ENCODE data around the gene MSRB3. TPM values are rescaled to one million over a fixed set of nuclear protein-coding genes. Genes with fewer than 3 reads are reported as not detected.
"Not testable (repeated sequence)": the region's sequence is repeated elsewhere in the genome, so short reads cannot be mapped to it uniquely, and the experiment has no call there.

MSRB3 gene
- total and polyA plus RNA-seq, 2 donors (not counting 1 experiment from before 2014, with no cell fraction given) = 46.9 to 105 TPM

GRCh38 chr12:65450625-65451024, 172.1 kb downstream of the MSRB3 start:
- H3K9me3 ChIP-seq (ENCODE audit: control insufficient read depth, insufficient read depth, low read depth, low read length) = no peaks in the 10 kb centered on the region
- DNase-seq (ENCODE audit: low read depth in 2 of 2) = no peak
- peaks cover 3% of the 10 kb centered on the region for H3K4me1 ChIP-seq (ENCODE audit: control insufficient read depth, extremely low read depth, insufficient read depth, low read length)
- no peak overlapping the region for H3K9ac ChIP-seq (ENCODE audit: insufficient read depth, low read length)
- no peak for TF ChIP-seq CTCF (conservative IDR thresholded peaks at IDR 0.05 in 1 of 2, IDR thresholded peaks at IDR 0.05 in 1 of 2; ENCODE audit: low read depth in 1 of 2, low read length in 2 of 2)
- TF ChIP-seq EZH2 (IDR thresholded peaks at IDR 0.05; ENCODE audit: low read length, missing control alignments) = no peak
- H3K27ac ChIP-seq (ENCODE audit: insufficient read depth, low read length) = no peak overlapping the region
- no peaks in the 10 kb centered on the region for H3K36me3 ChIP-seq (ENCODE audit: control insufficient read depth, insufficient read depth, low read length)
- no peak overlapping the region for H2AFZ ChIP-seq (ENCODE audit: low read length)
- H3K4me3 ChIP-seq (replicated peaks in 1 of 4; ENCODE audit: control extremely low read depth in 1 of 4, insufficient read depth in 1 of 4, low read depth in 3 of 4, low read length in 4 of 4) = no peak overlapping the region
- H3K79me2 ChIP-seq (ENCODE audit: control insufficient read depth, insufficient read depth, low read length) = no peaks in the 10 kb centered on the region
- no peak overlapping the region for H3K4me2 ChIP-seq (ENCODE audit: extremely low read depth, insufficient read depth, low read length)
- no peaks in the 10 kb centered on the region for H3K27me3 ChIP-seq (ENCODE audit: control insufficient read depth, insufficient read depth, low read length)
- H4K20me1 ChIP-seq (ENCODE audit: control insufficient read depth, extremely low read depth, insufficient read depth, low read length) = no peaks in the 10 kb centered on the region

GRCh38 chr12:65454115-65454787, 175.8 kb downstream of the MSRB3 start:
- peaks cover 2% of the 10 kb centered on the region for H3K36me3 ChIP-seq (ENCODE audit: control insufficient read depth, insufficient read depth, low read length)
- DNase-seq (ENCODE audit: low read depth in 2 of 2) = no peak
- no peaks in the 10 kb centered on the region for H3K9me3 ChIP-seq (ENCODE audit: control insufficient read depth, insufficient read depth, low read depth, low read length)
- H2AFZ ChIP-seq (ENCODE audit: low read length) = no peak overlapping the region
- H3K4me3 ChIP-seq (replicated peaks in 1 of 4; ENCODE audit: control extremely low read depth in 1 of 4, insufficient read depth in 1 of 4, low read depth in 3 of 4, low read length in 4 of 4) = no peak overlapping the region
- H3K79me2 ChIP-seq (ENCODE audit: control insufficient read depth, insufficient read depth, low read length) = no peaks in the 10 kb centered on the region
- no peak for TF ChIP-seq CTCF (conservative IDR thresholded peaks at IDR 0.05 in 1 of 2, IDR thresholded peaks at IDR 0.05 in 1 of 2; ENCODE audit: low read depth in 1 of 2, low read length in 2 of 2)
- TF ChIP-seq EZH2 (IDR thresholded peaks at IDR 0.05; ENCODE audit: low read length, missing control alignments) = no peak
- no peak overlapping the region for H3K27ac ChIP-seq (ENCODE audit: insufficient read depth, low read length)
- no peaks in the 10 kb centered on the region for H3K27me3 ChIP-seq (ENCODE audit: control insufficient read depth, insufficient read depth, low read length)
- no peaks in the 10 kb centered on the region for H4K20me1 ChIP-seq (ENCODE audit: control insufficient read depth, extremely low read depth, insufficient read depth, low read length)
- H3K9ac ChIP-seq (ENCODE audit: insufficient read depth, low read length) = no peak overlapping the region
- H3K4me2 ChIP-seq (ENCODE audit: extremely low read depth, insufficient read depth, low read length) = no peak overlapping the region
- peaks cover 3% of the 10 kb centered on the region for H3K4me1 ChIP-seq (ENCODE audit: control insufficient read depth, extremely low read depth, insufficient read depth, low read length)

- not testable (repeated sequence) for H2AFZ ChIP-seq (ENCODE audit: low read length); H3K79me2 ChIP-seq (ENCODE audit: control insufficient read depth, insufficient read depth, low read length); H3K9me3 ChIP-seq (ENCODE audit: control insufficient read depth, insufficient read depth, low read depth, low read length); H4K20me1 ChIP-seq (ENCODE audit: control insufficient read depth, extremely low read depth, insufficient read depth, low read length); H3K4me3 ChIP-seq (replicated peaks in 1 of 4; ENCODE audit: control extremely low read depth in 1 of 4, insufficient read depth in 1 of 4, low read depth in 3 of 4, low read length in 4 of 4); DNase-seq (ENCODE audit: low read depth in 2 of 2); H3K4me1 ChIP-seq (ENCODE audit: control insufficient read depth, extremely low read depth, insufficient read depth, low read length); H3K27me3 ChIP-seq (ENCODE audit: control insufficient read depth, insufficient read depth, low read length); H3K9ac ChIP-seq (ENCODE audit: insufficient read depth, low read length); H3K27ac ChIP-seq (ENCODE audit: insufficient read depth, low read length); H3K4me2 ChIP-seq (ENCODE audit: extremely low read depth, insufficient read depth, low read length); H3K36me3 ChIP-seq (ENCODE audit: control insufficient read depth, insufficient read depth, low read length)
Measured at GRCh38 chr12:65457341-65457740, 178.9 kb downstream of the MSRB3 start.
